Astrocyte (in vitro differentiated cells and primary cell): ENCODE data around the gene TAF4. TPM values are rescaled to one million over a fixed set of nuclear protein-coding genes. Genes with fewer than 3 reads are reported as not detected.

Experiments used
- DNase-seq: peaks from one replicate; pipeline ENCODE4 v3.0.0-alpha.2; 2010; ENCODE audit warnings: low read depth
- FAIRE-seq: peaks from 2 replicates; lab custom pipeline; 2011; peaks lifted over from hg19 to GRCh38; lab: Jason Lieb, UNC
- H2AFZ ChIP-seq: 2 replicates; pipeline ENCODE4 v1.6.0; 2012; ENCODE audit warnings: low read depth, low read length, inconsistent platforms
- H3K27ac ChIP-seq: 2 replicates; pipeline ENCODE4 v1.5.1; 2011; ENCODE audit warnings: low read depth, low read length, inconsistent platforms
- H3K27me3 ChIP-seq: 2 replicates; pipeline ENCODE4 v1.6.0; 2011; ENCODE audit warnings: low read length, inconsistent platforms; ENCODE audit not compliant: insufficient read depth
- H3K36me3 ChIP-seq: 2 replicates; pipeline ENCODE4 v1.5.1; 2011; ENCODE audit warnings: low read length, inconsistent platforms; ENCODE audit not compliant: insufficient read depth
- H3K4me1 ChIP-seq: 2 replicates; pipeline ENCODE4 v1.5.1; 2011; ENCODE audit warnings: low read length, inconsistent platforms; ENCODE audit not compliant: insufficient read depth
- H3K4me2 ChIP-seq: 2 replicates; pipeline ENCODE4 v1.6.0; 2012; ENCODE audit warnings: low read length, inconsistent platforms
- H3K4me3 ChIP-seq: 2 replicates; pipeline ENCODE4 v1.5.1; 2011; ENCODE audit warnings: low read depth, mild to moderate bottlenecking, low read length, inconsistent platforms; ENCODE audit not compliant: insufficient read depth
- H3K79me2 ChIP-seq: 2 replicates; pipeline ENCODE4 v1.6.0; 2012; ENCODE audit warnings: mild to moderate bottlenecking, low read length, inconsistent platforms; ENCODE audit not compliant: insufficient read depth
- H3K9ac ChIP-seq: 2 replicates; pipeline ENCODE4 v1.6.0; 2012; ENCODE audit warnings: mild to moderate bottlenecking, low read length, inconsistent platforms
- H3K9me3 ChIP-seq: 2 replicates; pipeline ENCODE4 v1.5.1; 2012; ENCODE audit warnings: low read depth, mild to moderate bottlenecking, low read length, inconsistent platforms; ENCODE audit not compliant: insufficient read depth
- H4K20me1 ChIP-seq: 2 replicates; pipeline ENCODE4 v1.6.0; 2012; ENCODE audit warnings: low read length, inconsistent platforms; ENCODE audit not compliant: insufficient read depth
- H3K27ac Mint-ChIP-seq: one replicate; pipeline ENCODE4 v1.8.0; 2021; ENCODE audit warnings: mild to moderate bottlenecking, mixed read lengths; ENCODE audit not compliant: unreplicated experiment
- H3K27me3 Mint-ChIP-seq: one replicate; pipeline ENCODE4 v1.8.0; 2021; ENCODE audit warnings: low read depth, mixed read lengths; ENCODE audit not compliant: unreplicated experiment
- H3K36me3 Mint-ChIP-seq: one replicate; pipeline ENCODE4 v1.8.0; 2021; ENCODE audit warnings: low read depth, mixed read lengths; ENCODE audit not compliant: unreplicated experiment
- H3K4me1 Mint-ChIP-seq: one replicate; pipeline ENCODE4 v1.8.0; 2021; ENCODE audit warnings: low read depth, mixed read lengths; ENCODE audit not compliant: unreplicated experiment
- H3K4me3 Mint-ChIP-seq: one replicate; pipeline ENCODE4 v1.8.0; 2021; ENCODE audit warnings: mild to moderate bottlenecking, moderate library complexity, mixed read lengths; ENCODE audit not compliant: unreplicated experiment
- H3K9me3 Mint-ChIP-seq: one replicate; pipeline ENCODE4 v1.8.0; 2021; ENCODE audit warnings: mild to moderate bottlenecking, mixed read lengths; ENCODE audit not compliant: unreplicated experiment
- EZH2 ChIP-seq: IDR thresholded peaks from 2 replicates; pipeline ENCODE4 v1.6.1; 2012; ENCODE audit warnings: mild to moderate bottlenecking, low read length, inconsistent platforms; ENCODE audit not compliant: insufficient read depth
- total RNA-seq: library from RNA; stranded (reverse); gene quantifications from 2 replicates; pipeline ENCODE4 v1.2.1, GENCODE V29; 2021
- TF ChIP-seq, protein P1 (sequence below): IDR thresholded peaks from 2 replicates; pipeline ENCODE4 v1.5.1; 2011; ENCODE audit warnings: low read depth, mild to moderate bottlenecking, inconsistent platforms, low read length, moderate library complexity; ENCODE audit not compliant: insufficient read depth

TAF4 gene
- total RNA-seq, 1 donor from 2014 or later: 11.8 TPM

DNA sequence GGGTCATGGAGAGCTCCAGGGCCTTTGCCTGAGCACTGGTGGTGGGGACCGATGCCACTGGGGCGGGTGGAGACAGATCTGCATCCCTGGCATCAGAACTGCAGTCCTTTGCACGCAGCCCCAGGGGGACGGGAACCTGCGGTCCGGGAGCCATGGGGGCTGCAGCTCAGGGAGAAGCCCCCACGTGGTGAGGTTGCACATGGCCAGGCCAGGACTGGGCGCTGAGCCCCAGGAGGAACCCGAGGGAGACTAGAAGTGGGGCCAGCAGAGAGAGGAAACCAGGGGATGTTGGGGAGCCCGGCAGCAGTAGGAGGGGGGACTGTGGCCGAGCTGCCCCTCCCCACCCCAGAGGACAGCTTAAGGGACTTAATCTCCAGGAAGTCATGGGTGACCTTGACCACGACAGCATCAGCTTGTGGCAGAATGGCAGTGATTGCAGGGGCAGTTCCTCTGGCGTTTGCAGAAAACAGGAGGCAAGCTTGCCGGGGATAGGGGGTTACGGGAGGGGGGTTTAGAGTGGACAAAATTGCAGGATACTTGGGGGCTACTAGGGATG lies 38.6 kb upstream of the TAF4 start:
- Histone ChIP-seq H3K4me2 (no peak overlapping the region), H3K9ac (no peak overlapping the region), H3K27ac (no peak overlapping the region), H3K27me3 (no peaks in the 10 kb centered on the region), H3K4me3 (no peak overlapping the region), H3K9me3 (peaks cover 17% of the 10 kb centered on the region), H4K20me1 (no peaks in the 10 kb centered on the region), H3K79me2 (no peaks in the 10 kb centered on the region), H3K36me3 (no peaks in the 10 kb centered on the region), H2AFZ (no peak overlapping the region), H3K4me1 (no peaks in the 10 kb centered on the region)
- Mint-ChIP-seq H3K27ac (no peak overlapping the region), H3K36me3 (peaks cover 4% of the 10 kb centered on the region), H3K4me1 (no peaks in the 10 kb centered on the region), H3K4me3 (no peak overlapping the region), H3K9me3 (peaks cover 50% of the 10 kb centered on the region), H3K27me3 (peaks cover 20% of the 10 kb centered on the region)
- TF ChIP-seq EZH2: no peak
- TF ChIP-seq, protein P1, sequence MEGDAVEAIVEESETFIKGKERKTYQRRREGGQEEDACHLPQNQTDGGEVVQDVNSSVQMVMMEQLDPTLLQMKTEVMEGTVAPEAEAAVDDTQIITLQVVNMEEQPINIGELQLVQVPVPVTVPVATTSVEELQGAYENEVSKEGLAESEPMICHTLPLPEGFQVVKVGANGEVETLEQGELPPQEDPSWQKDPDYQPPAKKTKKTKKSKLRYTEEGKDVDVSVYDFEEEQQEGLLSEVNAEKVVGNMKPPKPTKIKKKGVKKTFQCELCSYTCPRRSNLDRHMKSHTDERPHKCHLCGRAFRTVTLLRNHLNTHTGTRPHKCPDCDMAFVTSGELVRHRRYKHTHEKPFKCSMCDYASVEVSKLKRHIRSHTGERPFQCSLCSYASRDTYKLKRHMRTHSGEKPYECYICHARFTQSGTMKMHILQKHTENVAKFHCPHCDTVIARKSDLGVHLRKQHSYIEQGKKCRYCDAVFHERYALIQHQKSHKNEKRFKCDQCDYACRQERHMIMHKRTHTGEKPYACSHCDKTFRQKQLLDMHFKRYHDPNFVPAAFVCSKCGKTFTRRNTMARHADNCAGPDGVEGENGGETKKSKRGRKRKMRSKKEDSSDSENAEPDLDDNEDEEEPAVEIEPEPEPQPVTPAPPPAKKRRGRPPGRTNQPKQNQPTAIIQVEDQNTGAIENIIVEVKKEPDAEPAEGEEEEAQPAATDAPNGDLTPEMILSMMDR: no peak
- FAIRE-seq: no peak
- DNase-seq: no peak

DNA sequence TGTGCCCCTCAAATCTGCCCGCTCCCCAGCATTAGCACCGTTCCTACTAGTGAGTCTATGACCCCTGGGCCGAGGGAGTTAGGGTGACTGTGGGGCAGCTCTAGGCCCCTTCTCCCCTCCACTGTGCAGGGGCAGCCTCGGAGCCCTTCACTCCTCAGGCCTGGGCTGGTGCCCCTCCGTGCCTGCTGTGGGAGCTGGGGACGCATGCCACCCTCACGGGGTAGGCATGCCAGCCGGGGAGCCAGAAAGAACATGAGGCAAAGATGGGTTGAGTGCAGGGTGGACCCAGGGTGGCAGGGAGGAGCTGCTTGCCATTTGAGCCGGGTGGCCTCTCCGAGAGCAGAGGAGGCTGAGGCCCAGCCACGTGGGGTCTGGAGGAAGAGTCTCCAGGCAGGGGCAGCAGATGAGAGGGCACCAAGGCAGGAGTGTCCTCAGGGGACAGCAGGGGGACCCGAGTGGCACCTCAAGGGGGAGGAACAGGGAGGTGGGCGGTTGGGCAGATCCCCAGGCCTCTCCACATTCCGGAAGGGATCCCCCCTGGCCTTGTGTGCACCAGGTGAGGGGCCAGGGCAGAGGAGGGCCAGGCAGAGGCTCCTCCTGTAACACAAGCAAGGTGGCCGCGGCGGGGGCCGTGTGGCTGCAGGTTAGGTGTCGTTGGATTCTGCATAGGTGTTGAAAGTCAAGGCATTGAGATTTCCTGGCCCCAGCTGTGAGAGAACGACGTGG lies 38.0 kb upstream of the TAF4 start:
- no peak overlapping the region for H3K27ac Mint-ChIP-seq
- no peak for FAIRE-seq
- no peak overlapping the region for H3K27ac ChIP-seq
- peaks cover 20% of the 10 kb centered on the region for H3K27me3 Mint-ChIP-seq
- H2AFZ ChIP-seq: no peak overlapping the region
- no peaks in the 10 kb centered on the region for H3K4me1 Mint-ChIP-seq
- H3K4me3 ChIP-seq: no peak overlapping the region
- H3K4me3 Mint-ChIP-seq: no peak overlapping the region
- no peaks in the 10 kb centered on the region for H3K79me2 ChIP-seq
- H4K20me1 ChIP-seq: no peaks in the 10 kb centered on the region
- peaks cover 15% of the 10 kb centered on the region for H3K9me3 ChIP-seq
- H3K4me1 ChIP-seq: no peaks in the 10 kb centered on the region
- peaks cover 44% of the 10 kb centered on the region for H3K9me3 Mint-ChIP-seq
- H3K4me2 ChIP-seq: no peak overlapping the region
- DNase-seq: no peak
- peaks cover 4% of the 10 kb centered on the region for H3K36me3 Mint-ChIP-seq
- no peaks in the 10 kb centered on the region for H3K36me3 ChIP-seq
- no peak overlapping the region for H3K9ac ChIP-seq
- TF ChIP-seq, protein P1: no peak
- no peak for TF ChIP-seq EZH2
- no peaks in the 10 kb centered on the region for H3K27me3 ChIP-seq

DNA sequence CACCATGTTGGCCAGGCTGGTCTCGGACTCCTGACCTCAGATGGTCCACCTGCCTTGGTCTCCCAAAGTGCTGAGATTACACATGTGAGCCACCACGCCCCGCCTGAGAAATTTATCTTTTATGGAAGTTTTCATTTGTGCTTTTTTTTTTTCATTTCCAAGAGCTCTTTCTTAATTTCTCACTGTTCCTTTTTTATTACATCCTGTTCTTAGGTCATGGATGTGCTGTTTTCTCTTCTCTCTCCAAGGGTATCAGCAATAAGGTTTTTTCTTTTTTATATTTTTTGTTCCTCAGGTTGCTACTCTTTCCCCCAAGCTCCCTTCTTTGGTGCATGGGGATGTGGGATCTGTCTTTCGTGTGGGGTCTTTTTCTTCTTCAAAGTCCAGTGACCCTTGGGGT lies 35.4 kb upstream of the TAF4 start:
- Histone ChIP-seq H2AFZ (no peak overlapping the region), H3K9ac (no peak overlapping the region), H3K27ac (no peak overlapping the region), H3K4me1 (no peaks in the 10 kb centered on the region), H3K4me2 (no peak overlapping the region), H3K9me3 (peaks cover 5% of the 10 kb centered on the region), H3K4me3 (no peak overlapping the region), H3K36me3 (no peaks in the 10 kb centered on the region), H3K79me2 (no peaks in the 10 kb centered on the region), H3K27me3 (no peaks in the 10 kb centered on the region), H4K20me1 (no peaks in the 10 kb centered on the region)
- TF ChIP-seq EZH2: no peak
- Mint-ChIP-seq H3K27me3 (peaks cover 23% of the 10 kb centered on the region), H3K4me1 (no peaks in the 10 kb centered on the region), H3K36me3 (peaks cover 2% of the 10 kb centered on the region), H3K9me3 (peaks cover 28% of the 10 kb centered on the region), H3K4me3 (no peak overlapping the region), H3K27ac (no peak overlapping the region)
- FAIRE-seq (no peak), DNase-seq (no peak)
